ENCODE measurements around the gene ANO6. TPM values are rescaled to one million over a fixed set of nuclear protein-coding genes. Genes with fewer than 3 reads are reported as not detected.
A peak's percentile ranks its signal among the peaks of the same experiment; 100 is the strongest.

ANO6 gene
- total and polyA plus RNA-seq, 8 donors, result 4.0 to 34.0 (median 17.7) TPM

- Histone ChIP-seq H3K9me3 (no peaks in the 10 kb centered on the region), H3K36me3 (no peaks in the 10 kb centered on the region), H3K4me3 (no peak overlapping the region), H3K27me3 (no peaks in the 10 kb centered on the region), H3K4me1 (peaks cover 12 to 18% (median 17%) of the 10 kb centered on the region in 3 donors), H3K27ac (no peak overlapping the region)
- intact Hi-C loops (cut with DNase I), result no loop called here
- DNase-seq, result no peak
- FAIRE-seq, result no peak
- TF ChIP-seq, protein P1, sequence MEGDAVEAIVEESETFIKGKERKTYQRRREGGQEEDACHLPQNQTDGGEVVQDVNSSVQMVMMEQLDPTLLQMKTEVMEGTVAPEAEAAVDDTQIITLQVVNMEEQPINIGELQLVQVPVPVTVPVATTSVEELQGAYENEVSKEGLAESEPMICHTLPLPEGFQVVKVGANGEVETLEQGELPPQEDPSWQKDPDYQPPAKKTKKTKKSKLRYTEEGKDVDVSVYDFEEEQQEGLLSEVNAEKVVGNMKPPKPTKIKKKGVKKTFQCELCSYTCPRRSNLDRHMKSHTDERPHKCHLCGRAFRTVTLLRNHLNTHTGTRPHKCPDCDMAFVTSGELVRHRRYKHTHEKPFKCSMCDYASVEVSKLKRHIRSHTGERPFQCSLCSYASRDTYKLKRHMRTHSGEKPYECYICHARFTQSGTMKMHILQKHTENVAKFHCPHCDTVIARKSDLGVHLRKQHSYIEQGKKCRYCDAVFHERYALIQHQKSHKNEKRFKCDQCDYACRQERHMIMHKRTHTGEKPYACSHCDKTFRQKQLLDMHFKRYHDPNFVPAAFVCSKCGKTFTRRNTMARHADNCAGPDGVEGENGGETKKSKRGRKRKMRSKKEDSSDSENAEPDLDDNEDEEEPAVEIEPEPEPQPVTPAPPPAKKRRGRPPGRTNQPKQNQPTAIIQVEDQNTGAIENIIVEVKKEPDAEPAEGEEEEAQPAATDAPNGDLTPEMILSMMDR (IDR thresholded peaks at IDR 0.05), result no peak
- no peak for ATAC-seq
- 83 to 90% methylated on average over 3 of the region's 3 CpGs for WGBS, 2 donors
Observed at GRCh38 chr12:45227316-45228067, 11.6 kb downstream of the ANO6 start.

GRCh38 chr12:45231515-45232145 is 15.7 kb downstream of the ANO6 start:
- FAIRE-seq, result no peak

GRCh38 chr12:45232146-45232755 is 16.4 kb downstream of the ANO6 start:
- DNase-seq, result no peak
- peak; percentile 4 to 57 (median 43) for ATAC-seq
- intact Hi-C loops (cut with DNase I), result no loop called here
- Histone ChIP-seq H3K27ac (peak overlapping the region; percentile 2 to 86 (median 76)), H3K9me3 (no peaks in the 10 kb centered on the region), H3K4me1 (peaks cover 36 to 46% (median 45%) of the 10 kb centered on the region in 3 donors), H3K36me3 (no peaks in the 10 kb centered on the region), H3K4me3 (peak overlapping the region in 1 of 4 donors; percentile 1), H3K27me3 (no peaks in the 10 kb centered on the region)
- FAIRE-seq, result no peak
- TF ChIP-seq, protein P1 (IDR thresholded peaks at IDR 0.05), result no peak
- WGBS, 2 donors, result 38 to 39% methylated on average over 3 of the region's 3 CpGs

More at GRCh38 chr12:45231515-45232145, 15.7 kb downstream of the ANO6 start:
- peak overlapping the region in 3 of 4 donors; percentile 2 to 86 (median 81) for H3K27ac ChIP-seq
- TF ChIP-seq, protein P1 (IDR thresholded peaks at IDR 0.05), result no peak
- no peak overlapping the region for H3K4me3 ChIP-seq
- ATAC-seq (peak in 1 of 4 donors; percentile 7), DNase-seq (no peak)
- no peaks in the 10 kb centered on the region for H3K36me3 ChIP-seq
- H3K9me3 ChIP-seq, result no peaks in the 10 kb centered on the region
- WGBS, 2 donors, result 16 to 29% methylated on average over 3 of the region's 3 CpGs
- no peaks in the 10 kb centered on the region for H3K27me3 ChIP-seq
- intact Hi-C loops (cut with DNase I), result no loop called here
- peaks cover 36 to 46% (median 45%) of the 10 kb centered on the region in 3 donors for H3K4me1 ChIP-seq

DNA sequence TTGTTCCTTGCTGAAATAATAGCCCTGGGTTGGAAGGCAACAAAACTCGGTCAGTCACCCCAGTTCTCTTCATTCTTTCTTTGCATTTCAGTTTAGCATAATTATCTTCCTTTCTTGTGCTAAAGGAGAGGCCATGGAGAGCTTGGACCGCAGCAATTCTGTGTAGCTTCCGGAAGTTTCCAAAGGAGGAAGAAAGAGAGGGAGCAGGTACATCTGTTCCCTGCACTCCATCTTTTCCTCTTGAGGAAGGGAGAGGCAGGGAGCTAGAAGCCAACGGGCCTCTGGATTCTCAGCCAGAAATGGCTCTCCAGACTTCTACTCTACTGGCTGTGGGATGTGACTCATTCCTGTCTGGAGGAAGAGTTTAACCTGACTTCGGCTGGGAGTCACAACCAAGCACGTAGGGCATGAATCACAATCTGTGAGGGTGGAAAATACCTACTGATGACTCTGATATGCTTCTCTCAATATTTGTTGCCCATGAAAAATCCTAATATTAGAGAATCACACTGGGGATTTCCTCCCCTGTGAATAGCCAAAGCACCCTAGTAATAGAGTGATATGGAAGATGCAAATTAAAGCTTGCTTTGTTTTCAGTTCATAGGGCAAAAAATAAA is 17.0 kb downstream of the ANO6 start:
- peak in 4 of 6 donors; percentile 16 to 57 (median 48) for DNase-seq
- peak overlapping the region in 1 of 4 donors; percentile 1 for H3K4me3 ChIP-seq
- H3K9me3 ChIP-seq, result no peaks in the 10 kb centered on the region
- peak overlapping the region; percentile 2 to 86 (median 76) for H3K27ac ChIP-seq
- intact Hi-C loops (cut with DNase I), result no loop called here
- TF ChIP-seq, protein P1 (IDR thresholded peaks at IDR 0.05), result no peak
- no peaks in the 10 kb centered on the region for H3K36me3 ChIP-seq
- ATAC-seq, result peak; percentile 61 to 84 (median 66)
- no peaks in the 10 kb centered on the region for H3K27me3 ChIP-seq
- peaks cover 36 to 46% (median 45%) of the 10 kb centered on the region in 3 donors for H3K4me1 ChIP-seq
- FAIRE-seq, result no peak
- 23 to 33% methylated on average over 6 of the region's 6 CpGs for WGBS, 2 donors
